ENCODE measurements around the gene VAT1L.

VAT1L gene

DNA sequence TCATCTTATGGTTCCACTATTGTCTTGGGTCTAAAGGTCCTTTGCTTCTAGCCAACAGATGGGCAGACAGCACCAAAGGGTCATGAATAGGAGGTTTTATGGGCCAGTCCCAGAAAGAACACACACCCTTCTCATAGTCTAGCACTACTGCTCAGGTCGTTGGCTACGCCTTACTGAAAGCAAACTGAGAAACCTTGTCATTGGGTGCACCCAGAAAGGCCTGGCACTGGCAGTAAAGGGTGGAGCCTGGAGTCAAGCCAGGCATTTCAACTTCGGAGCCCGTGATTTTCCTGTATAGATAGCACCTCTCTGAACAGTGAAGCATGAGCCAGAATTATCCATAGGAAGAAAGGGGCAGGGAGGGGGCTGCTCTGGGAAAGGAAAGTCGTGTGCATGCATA is 74.9 kb downstream of the VAT1L start:
- TF ChIP-seq, protein P1, sequence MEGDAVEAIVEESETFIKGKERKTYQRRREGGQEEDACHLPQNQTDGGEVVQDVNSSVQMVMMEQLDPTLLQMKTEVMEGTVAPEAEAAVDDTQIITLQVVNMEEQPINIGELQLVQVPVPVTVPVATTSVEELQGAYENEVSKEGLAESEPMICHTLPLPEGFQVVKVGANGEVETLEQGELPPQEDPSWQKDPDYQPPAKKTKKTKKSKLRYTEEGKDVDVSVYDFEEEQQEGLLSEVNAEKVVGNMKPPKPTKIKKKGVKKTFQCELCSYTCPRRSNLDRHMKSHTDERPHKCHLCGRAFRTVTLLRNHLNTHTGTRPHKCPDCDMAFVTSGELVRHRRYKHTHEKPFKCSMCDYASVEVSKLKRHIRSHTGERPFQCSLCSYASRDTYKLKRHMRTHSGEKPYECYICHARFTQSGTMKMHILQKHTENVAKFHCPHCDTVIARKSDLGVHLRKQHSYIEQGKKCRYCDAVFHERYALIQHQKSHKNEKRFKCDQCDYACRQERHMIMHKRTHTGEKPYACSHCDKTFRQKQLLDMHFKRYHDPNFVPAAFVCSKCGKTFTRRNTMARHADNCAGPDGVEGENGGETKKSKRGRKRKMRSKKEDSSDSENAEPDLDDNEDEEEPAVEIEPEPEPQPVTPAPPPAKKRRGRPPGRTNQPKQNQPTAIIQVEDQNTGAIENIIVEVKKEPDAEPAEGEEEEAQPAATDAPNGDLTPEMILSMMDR (IDR thresholded peaks at IDR 0.05), result no peak

DNA sequence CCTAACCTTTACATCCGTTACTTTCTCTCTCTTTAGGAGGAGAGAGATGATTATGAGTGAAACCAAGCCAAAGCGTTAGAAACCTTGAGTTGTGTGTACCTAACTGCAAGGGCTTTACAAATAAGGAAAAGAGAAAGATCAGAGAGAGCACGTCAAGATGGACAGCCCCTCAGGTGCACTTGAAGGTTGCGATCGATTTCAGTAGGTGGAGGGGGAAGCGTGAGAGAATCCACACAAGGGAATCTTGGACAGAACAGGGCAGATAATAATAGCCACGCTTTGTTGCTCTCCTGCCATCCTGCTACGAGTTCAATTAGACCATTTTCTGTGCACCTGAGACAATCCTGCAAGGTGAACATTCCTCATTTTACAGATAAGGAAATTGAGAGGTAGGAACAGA is 78.4 kb downstream of the VAT1L start:
- TF ChIP-seq, protein P1 (IDR thresholded peaks at IDR 0.05), result no peak

DNA sequence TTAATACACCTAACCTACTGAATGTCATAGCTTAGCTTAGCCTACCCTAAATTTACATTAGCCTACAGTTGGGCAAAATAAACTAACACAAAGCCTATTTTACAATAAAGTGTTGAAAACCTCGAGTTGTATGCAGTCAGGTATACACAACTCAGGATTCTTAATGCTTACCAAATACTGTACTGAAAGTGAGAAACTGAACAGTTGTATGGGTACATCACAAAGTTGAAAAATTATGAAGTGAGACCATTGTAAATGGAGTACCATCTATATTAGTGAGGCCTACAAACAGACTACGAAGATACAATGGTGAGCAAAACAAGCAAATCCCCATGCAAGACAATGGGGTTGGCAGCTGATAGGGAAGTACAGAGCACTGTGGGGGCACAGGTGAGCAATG is 79.7 kb downstream of the VAT1L start:
- TF ChIP-seq, protein P1 (IDR thresholded peaks at IDR 0.05), result no peak

DNA sequence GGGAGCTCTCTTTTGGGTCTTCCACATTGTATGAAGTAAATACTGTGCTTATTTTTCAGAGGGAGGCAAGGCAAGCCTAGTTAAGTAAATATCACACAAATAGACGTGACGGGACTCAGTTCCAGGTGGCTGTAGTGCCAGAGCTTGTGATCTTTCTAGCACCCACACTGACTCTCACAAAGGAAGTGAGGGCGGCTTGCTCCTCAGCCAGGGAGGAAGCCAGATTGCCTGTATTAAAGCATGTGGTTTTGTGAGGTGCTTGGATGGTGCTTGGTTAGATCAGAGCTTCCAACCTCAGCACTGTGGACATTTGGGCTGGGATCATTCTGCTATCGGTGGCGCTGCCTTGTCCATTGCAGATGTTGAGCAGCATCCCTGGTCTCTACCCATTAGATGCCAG is 80.1 kb downstream of the VAT1L start:
- TF ChIP-seq, protein P1 (IDR thresholded peaks at IDR 0.05), result no peak

DNA sequence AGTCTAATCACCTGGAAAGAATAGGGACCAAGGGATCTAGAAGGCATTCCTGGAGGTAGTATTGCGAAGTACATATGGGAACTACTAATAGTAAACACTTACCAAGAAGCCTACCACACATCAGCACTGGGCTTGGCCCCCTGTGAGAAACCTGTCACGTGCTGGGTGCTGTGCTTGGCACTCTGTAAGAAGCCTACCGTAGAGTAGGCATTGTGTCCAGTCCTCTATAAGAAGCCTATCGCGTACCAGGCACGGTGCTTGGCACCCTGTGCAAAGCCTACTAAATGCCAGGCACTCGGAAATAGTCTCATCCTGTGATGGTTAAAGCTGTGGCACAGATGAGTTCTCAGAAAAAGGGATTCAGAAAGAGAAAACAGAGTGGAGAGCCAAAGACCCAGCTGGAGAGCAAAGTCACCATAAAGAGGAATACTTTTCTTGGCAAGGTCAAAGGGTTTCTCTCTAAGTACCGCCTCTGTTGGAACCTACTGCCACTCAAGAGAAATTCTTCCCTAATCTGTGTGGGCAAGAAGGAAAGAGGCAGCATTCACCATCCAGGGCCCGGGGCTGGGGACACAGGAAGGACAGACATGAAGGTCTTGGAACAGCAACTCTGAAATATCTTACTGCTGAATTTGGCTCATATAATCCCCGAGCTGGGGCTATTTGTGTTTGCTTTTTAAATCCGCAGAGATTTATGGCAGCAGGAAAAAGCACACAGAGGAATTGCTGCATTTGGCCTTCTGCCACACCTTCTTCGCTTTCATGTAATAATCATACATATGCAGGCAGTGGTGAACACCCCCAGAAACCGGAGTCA is 81.8 kb downstream of the VAT1L start:
- TF ChIP-seq, protein P1 (IDR thresholded peaks at IDR 0.05), result no peak

DNA sequence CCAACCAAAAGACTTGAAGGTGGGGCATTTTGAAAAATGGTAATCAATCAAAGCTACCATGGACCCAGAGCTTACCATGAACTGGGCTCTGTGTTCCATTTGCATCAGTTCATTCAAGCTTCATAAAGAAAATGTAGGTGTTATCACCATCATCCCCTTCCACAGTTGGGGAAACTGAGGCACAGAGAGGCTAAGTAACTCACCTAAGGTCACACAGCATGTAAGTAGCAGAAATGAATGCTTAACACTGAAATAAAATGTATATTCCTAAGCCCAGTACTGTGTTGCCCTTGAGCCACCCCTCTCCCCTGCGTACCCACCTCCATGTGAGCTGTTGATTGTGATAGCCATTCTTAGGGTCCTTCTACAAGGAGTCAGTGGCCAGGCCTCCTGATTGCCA is 83.6 kb downstream of the VAT1L start:
- TF ChIP-seq, protein P1 (IDR thresholded peaks at IDR 0.05), result no peak

DNA sequence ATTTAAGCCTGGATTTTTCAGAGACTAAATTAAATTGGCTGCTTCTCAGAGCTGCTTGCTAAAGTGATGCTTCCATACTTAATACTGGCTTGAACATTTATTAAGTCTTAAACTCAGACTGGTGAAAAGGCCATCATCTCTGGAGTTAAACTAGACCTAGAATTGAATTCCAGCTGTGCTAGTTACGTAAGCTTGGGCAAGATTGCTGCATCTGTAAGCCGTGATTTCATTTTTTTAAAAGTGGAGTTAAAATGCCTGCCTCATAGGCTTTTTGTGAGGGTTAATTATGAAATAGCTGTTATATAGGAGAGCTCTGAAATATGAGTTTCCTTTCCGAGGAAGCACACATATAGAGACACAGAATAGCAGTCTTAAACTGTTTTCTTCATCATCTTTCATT is 84.7 kb downstream of the VAT1L start:
- TF ChIP-seq, protein P1 (IDR thresholded peaks at IDR 0.05), result no peak

DNA sequence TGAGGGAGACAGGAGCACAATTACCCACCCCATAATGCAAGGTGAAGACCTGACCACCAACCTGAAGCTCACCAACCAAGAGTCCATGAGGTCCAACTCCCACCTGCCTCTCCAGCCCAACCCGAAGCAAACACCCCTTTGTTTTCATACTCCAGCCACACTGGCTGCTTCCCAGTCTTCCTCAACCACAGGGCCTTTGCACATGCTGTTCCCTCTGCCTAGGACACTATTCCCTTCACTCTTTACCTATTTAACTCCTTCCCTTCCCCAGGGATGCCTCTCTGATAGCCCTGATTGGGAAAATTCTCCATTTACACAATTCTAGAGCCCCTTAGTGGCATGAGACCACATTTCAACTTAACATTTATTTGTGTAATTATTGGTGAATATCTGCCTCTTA is 86.0 kb downstream of the VAT1L start:
- TF ChIP-seq, protein P1 (IDR thresholded peaks at IDR 0.05), result no peak
